Measurements from ENCODE around the gene CASZ1.

CASZ1 gene

DNA sequence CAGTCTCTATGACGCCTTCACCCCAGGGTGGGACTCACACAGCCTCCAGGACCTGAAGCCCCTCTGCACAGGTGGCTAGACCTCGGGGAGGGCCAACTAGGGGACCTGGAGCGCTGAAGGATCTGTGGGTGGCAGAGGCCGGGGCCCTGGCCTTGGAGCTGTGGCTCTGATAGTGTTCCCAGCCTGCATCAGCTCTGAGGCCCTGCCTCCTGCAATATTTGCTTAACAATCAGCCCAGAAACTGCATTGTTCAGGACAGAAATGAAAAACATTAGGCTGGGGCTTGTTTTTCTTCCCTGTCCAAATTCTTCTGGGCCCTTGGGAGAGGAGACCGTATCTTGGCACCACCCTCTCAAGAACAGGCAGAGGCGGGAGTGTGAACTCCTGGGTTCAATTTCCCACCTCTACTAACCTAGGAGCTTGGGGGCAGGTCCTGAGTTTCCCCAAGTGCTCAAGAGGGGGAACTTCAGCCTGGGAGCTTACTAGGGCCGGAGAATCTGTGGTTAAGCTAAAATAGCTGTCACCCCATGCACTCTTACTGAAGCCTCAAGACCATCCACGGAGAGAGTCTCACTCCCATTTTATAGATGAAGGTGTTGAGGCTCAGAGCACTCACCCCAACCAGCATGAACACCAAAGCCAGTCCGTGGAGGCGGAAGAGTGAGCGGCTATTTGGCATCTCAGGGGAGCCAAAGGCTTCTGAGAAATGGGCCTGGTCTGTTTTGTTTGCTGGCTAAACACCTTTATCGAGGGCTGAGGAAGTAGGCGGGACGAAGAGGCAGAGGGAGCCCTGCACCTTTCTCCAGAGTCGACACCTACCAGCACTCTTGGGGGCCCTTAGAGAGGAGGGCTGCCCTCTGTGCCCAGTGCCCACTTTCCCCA, 18.8 kb upstream of the CASZ1 start:
- Histone ChIP-seq H3K36me3 (ENCODE audit: insufficient read depth, insufficient read length, low read length) (no peaks in the 10 kb centered on the region), H3K9ac (ENCODE audit: insufficient read length, low read depth) (peak overlapping the region; percentile 51)
- TF ChIP-seq ZNF274 (IDR thresholded peaks at IDR 0.05; ENCODE audit: low read depth, low read length) (no peak), YY1 (IDR thresholded peaks at IDR 0.05; ENCODE audit: insufficient read depth, insufficient read length) (no peak), SUZ12 (IDR thresholded peaks at IDR 0.05; ENCODE audit: extremely low read depth, insufficient read depth, insufficient read length) (no peak)

DNA sequence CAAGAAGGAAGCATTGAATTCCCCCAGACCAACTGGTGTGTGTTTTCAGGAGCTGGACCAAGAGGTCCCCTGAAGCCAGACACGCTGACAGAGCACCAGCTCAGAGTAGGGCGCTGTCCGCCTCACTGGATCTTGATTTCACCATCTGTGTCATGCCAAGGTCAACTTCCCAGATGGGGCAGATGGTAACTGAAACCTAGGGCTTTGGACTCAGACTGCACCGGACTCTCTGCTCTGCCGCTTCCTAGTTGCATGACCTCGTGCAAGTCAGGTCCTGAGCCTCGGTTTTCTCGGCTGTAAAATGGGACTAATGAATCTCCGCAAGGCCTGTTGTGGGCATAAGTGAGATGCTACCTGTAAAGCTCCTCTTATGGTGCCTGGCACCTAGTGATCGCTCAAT, 17.9 kb upstream of the CASZ1 start:
- Histone ChIP-seq H3K4me3 (ENCODE audit: insufficient read length, low read depth) (no peak overlapping the region), H3K9me3 (ENCODE audit: insufficient read depth, low read length) (no peaks in the 10 kb centered on the region), H3K27me3 (ENCODE audit: insufficient read depth, insufficient read length) (no peaks in the 10 kb centered on the region), H3K4me1 (ENCODE audit: insufficient read depth, insufficient read length) (peaks cover 4% of the 10 kb centered on the region), H3K36me3 (ENCODE audit: insufficient read depth, insufficient read length, low read length) (no peaks in the 10 kb centered on the region), H3K9ac (ENCODE audit: insufficient read length, low read depth) (no peak overlapping the region)
- no peak for DNase-seq (ENCODE audit: low read depth, low spot score)
- TF ChIP-seq YY1 (IDR thresholded peaks at IDR 0.05; ENCODE audit: insufficient read depth, insufficient read length) (no peak), SUZ12 (IDR thresholded peaks at IDR 0.05; ENCODE audit: extremely low read depth, insufficient read depth, insufficient read length) (no peak), ZNF274 (IDR thresholded peaks at IDR 0.05; ENCODE audit: low read depth, low read length) (no peak)

More for the DNA sequence above, 18.8 kb upstream of the CASZ1 start:
- Histone ChIP-seq H3K9me3 (ENCODE audit: insufficient read depth, low read length) (no peaks in the 10 kb centered on the region), H3K27me3 (ENCODE audit: insufficient read depth, insufficient read length) (no peaks in the 10 kb centered on the region), H3K4me3 (ENCODE audit: insufficient read length, low read depth) (no peak overlapping the region), H3K4me1 (ENCODE audit: insufficient read depth, insufficient read length) (no peaks in the 10 kb centered on the region)
- peak; percentile 27 for DNase-seq (ENCODE audit: low read depth, low spot score)

DNA sequence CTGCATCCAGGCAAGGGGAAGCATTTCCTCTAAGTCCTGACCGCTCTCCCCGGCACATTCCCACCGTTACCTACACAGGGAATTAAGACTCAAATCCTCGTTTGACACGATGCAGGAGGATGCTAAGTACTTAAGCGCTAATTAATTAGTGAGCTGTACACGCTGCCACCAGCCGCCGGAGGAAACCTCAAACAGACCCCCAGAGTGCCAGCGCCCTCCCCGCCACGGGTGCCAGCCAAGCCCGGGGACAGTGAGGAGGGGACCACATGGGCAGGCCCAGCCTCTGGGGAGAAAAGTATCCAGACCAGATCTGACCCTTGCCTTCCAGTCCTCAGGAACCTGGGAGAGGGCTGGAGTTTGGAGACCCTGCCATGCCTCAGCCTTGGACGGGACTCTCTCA, 17.4 kb upstream of the CASZ1 start:
- Histone ChIP-seq H3K27me3 (ENCODE audit: insufficient read depth, insufficient read length) (no peaks in the 10 kb centered on the region), H3K4me3 (ENCODE audit: insufficient read length, low read depth) (no peak overlapping the region), H3K36me3 (ENCODE audit: insufficient read depth, insufficient read length, low read length) (no peaks in the 10 kb centered on the region), H3K4me1 (ENCODE audit: insufficient read depth, insufficient read length) (peaks cover 4% of the 10 kb centered on the region), H3K9me3 (ENCODE audit: insufficient read depth, low read length) (no peaks in the 10 kb centered on the region), H3K9ac (ENCODE audit: insufficient read length, low read depth) (no peak overlapping the region)
- TF ChIP-seq ZNF274 (IDR thresholded peaks at IDR 0.05; ENCODE audit: low read depth, low read length) (no peak), SUZ12 (IDR thresholded peaks at IDR 0.05; ENCODE audit: extremely low read depth, insufficient read depth, insufficient read length) (no peak), YY1 (IDR thresholded peaks at IDR 0.05; ENCODE audit: insufficient read depth, insufficient read length) (no peak)
- DNase-seq (ENCODE audit: low read depth, low spot score), result no peak

DNA sequence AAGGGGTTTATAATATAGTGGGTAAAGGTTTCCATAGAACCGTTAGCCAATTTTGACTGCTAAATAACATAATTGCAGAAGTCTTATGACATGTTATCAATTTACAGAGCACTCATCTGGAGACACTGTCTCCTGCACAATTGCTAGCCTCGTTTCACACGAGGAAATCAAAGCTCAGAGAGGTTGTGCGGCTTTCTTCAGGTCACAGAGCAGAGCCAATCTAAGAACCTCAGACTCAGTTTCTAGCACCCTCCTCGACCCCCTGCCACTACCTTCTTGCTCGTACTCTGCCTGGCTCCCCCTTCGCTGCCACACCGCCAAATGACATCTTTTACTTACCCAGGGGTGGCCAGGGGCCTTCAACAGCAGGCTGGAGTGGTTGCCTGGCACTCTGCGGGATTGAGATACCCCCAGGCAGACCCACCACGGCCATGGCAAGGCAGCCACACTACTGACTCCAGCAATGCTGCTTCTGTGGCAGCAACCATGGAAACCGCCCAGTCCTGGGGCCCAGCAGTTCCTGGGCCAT, 16.0 kb upstream of the CASZ1 start:
- H3K27me3 ChIP-seq (ENCODE audit: insufficient read depth, insufficient read length), result no peaks in the 10 kb centered on the region
- no peak for TF ChIP-seq SUZ12 (IDR thresholded peaks at IDR 0.05; ENCODE audit: extremely low read depth, insufficient read depth, insufficient read length)
- no peak for TF ChIP-seq YY1 (IDR thresholded peaks at IDR 0.05; ENCODE audit: insufficient read depth, insufficient read length)
- no peak for TF ChIP-seq ZNF274 (IDR thresholded peaks at IDR 0.05; ENCODE audit: low read depth, low read length)
- DNase-seq (ENCODE audit: low read depth, low spot score), result no peak
- no peak overlapping the region for H3K4me3 ChIP-seq (ENCODE audit: insufficient read length, low read depth)
- H3K9me3 ChIP-seq (ENCODE audit: insufficient read depth, low read length), result no peaks in the 10 kb centered on the region
- H3K36me3 ChIP-seq (ENCODE audit: insufficient read depth, insufficient read length, low read length), result no peaks in the 10 kb centered on the region
- H3K4me1 ChIP-seq (ENCODE audit: insufficient read depth, insufficient read length), result peaks cover 4% of the 10 kb centered on the region
- no peak overlapping the region for H3K9ac ChIP-seq (ENCODE audit: insufficient read length, low read depth)

DNA sequence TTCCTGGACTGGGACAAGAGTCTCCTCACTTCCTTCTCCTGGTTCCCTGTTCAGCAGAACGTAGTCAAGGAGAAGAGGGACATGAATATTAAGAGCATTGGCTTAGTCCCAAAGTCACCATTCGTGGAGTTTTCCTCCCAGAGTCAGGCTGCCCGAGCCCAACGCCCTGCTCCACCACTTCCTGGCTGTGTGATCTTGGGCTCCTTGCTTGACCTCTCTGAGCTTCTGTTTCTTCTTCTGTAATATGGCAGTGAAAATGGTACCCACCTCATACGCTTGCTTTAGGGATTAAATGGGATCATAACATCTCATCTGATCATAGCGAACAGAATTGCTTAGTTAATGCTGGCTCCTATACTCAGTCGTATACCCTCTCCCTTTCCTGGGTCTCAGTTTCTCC, 12.0 kb upstream of the CASZ1 start:
- Histone ChIP-seq H3K4me3 (ENCODE audit: insufficient read length, low read depth) (no peak overlapping the region), H3K9me3 (ENCODE audit: insufficient read depth, low read length) (no peaks in the 10 kb centered on the region), H3K9ac (ENCODE audit: insufficient read length, low read depth) (no peak overlapping the region), H3K27me3 (ENCODE audit: insufficient read depth, insufficient read length) (no peaks in the 10 kb centered on the region), H3K4me1 (ENCODE audit: insufficient read depth, insufficient read length) (peaks cover 9% of the 10 kb centered on the region), H3K36me3 (ENCODE audit: insufficient read depth, insufficient read length, low read length) (no peaks in the 10 kb centered on the region)
- no peak for TF ChIP-seq ZNF274 (IDR thresholded peaks at IDR 0.05; ENCODE audit: low read depth, low read length)
- TF ChIP-seq SUZ12 (IDR thresholded peaks at IDR 0.05; ENCODE audit: extremely low read depth, insufficient read depth, insufficient read length), result no peak
- TF ChIP-seq YY1 (IDR thresholded peaks at IDR 0.05; ENCODE audit: insufficient read depth, insufficient read length), result no peak
- no peak for DNase-seq (ENCODE audit: low read depth, low spot score)

DNA sequence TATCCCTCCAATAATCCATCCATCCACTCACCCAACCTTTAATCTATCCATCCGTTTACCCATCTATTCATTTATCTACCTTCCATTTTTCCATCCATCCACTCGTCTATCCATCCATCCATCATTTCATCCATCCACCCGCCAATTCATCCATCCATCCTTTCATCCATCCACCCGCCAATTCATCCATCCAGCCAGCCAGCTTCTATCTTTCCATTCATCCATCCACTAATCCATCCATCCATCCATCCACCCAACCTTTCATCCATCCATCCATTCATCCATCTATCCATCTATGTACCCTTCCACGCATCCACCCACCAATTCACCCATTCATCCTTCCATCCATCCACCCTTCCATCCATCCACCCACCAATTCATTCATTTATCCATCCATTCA, 10.5 kb upstream of the CASZ1 start:
- H3K27me3 ChIP-seq (ENCODE audit: insufficient read depth, insufficient read length), result no peaks in the 10 kb centered on the region
- H3K4me1 ChIP-seq (ENCODE audit: insufficient read depth, insufficient read length), result peaks cover 9% of the 10 kb centered on the region
- no peaks in the 10 kb centered on the region for H3K9me3 ChIP-seq (ENCODE audit: insufficient read depth, low read length)
- TF ChIP-seq YY1 (IDR thresholded peaks at IDR 0.05; ENCODE audit: insufficient read depth, insufficient read length) (no peak), SUZ12 (IDR thresholded peaks at IDR 0.05; ENCODE audit: extremely low read depth, insufficient read depth, insufficient read length) (no peak), ZNF274 (IDR thresholded peaks at IDR 0.05; ENCODE audit: low read depth, low read length) (no peak)
- no peaks in the 10 kb centered on the region for H3K36me3 ChIP-seq (ENCODE audit: insufficient read depth, insufficient read length, low read length)
- H3K9ac ChIP-seq (ENCODE audit: insufficient read length, low read depth), result no peak overlapping the region
- no peak for DNase-seq (ENCODE audit: low read depth, low spot score)
- H3K4me3 ChIP-seq (ENCODE audit: insufficient read length, low read depth), result no peak overlapping the region
